Transverse colon (tissue), 4 donors: ENCODE results near the gene PTMS.

Experiments
- POLR2A ChIP-seq: fragments of 450-650 bp; IDR thresholded peaks from one replicate; pipeline ENCODE4 v1.6.1; 2016; ENCODE audit warnings: antibody characterized with exemption, mild to moderate bottlenecking, moderate library complexity
- POLR2AphosphoS5 ChIP-seq, 3 donors: sonication (generic); formaldehyde crosslinking; IDR thresholded peaks; one replicate each; pipeline ENCODE4 v1.6.1; 2016; ENCODE audit warnings: antibody characterized with exemption in 3 of 3
- TF ChIP-seq, protein P1 (sequence below), 5 experiments: fragments of 200-600 bp in 3 of 5; fragments of 450-650 bp in 2 of 5; sonication (generic) in 3 of 5; IDR thresholded peaks; 1 replicate in 2 of 5; 2 replicates in 3 of 5; pipeline ENCODE4 v1.5.1; 2016 to 2017; ENCODE audit warnings: antibody characterized with exemption in 5 of 5, inconsistent platforms in 3 of 5, mild to moderate bottlenecking in 2 of 5, moderate library complexity in 1 of 5

DNA sequence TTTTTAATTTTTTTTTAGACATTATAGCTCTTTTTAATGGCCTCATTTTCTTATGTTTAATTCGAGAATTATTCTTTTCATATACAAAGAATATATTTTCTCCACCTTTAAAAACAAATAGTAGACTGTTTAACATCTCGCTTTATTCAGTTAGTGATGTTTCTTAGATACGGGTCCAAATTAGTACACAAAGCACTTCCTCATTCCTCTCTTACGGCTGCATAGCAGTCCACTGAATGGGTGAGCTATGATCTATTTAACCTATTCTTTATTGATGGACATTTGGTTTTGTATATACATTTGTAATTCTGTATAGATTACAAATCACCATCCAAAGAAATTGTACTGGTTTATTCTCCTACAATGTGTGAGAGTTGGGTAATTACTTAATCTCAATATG is 47.2 kb downstream of the PTMS start:
- no peak for TF ChIP-seq POLR2A
- TF ChIP-seq, protein P1, sequence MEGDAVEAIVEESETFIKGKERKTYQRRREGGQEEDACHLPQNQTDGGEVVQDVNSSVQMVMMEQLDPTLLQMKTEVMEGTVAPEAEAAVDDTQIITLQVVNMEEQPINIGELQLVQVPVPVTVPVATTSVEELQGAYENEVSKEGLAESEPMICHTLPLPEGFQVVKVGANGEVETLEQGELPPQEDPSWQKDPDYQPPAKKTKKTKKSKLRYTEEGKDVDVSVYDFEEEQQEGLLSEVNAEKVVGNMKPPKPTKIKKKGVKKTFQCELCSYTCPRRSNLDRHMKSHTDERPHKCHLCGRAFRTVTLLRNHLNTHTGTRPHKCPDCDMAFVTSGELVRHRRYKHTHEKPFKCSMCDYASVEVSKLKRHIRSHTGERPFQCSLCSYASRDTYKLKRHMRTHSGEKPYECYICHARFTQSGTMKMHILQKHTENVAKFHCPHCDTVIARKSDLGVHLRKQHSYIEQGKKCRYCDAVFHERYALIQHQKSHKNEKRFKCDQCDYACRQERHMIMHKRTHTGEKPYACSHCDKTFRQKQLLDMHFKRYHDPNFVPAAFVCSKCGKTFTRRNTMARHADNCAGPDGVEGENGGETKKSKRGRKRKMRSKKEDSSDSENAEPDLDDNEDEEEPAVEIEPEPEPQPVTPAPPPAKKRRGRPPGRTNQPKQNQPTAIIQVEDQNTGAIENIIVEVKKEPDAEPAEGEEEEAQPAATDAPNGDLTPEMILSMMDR (IDR thresholded peaks at IDR 0.05), result no peak
- no peak for TF ChIP-seq POLR2AphosphoS5 (IDR thresholded peaks at IDR 0.05)
